B cell (primary cell): ENCODE measurements around the gene NYNRIN. TPM values are rescaled to one million over a fixed set of nuclear protein-coding genes. Genes with fewer than 3 reads are reported as not detected.

Experiments
- ATAC-seq: fragments of 200-7000 bp; cut with Tn5 transposase; one replicate; pipeline ENCODE4 v1.10.0; 2021; ENCODE audit warnings: low read depth, mild to moderate bottlenecking, moderate number of reproducible peaks, moderate library complexity
- CTCF ChIA-PET: fragments of 350-600 bp; sonication (Branson Sonifier 250); formaldehyde crosslinking; loops from one replicate; lab custom pipeline; 2021; ENCODE audit warnings: antibody characterized with exemption, inconsistent platforms; lab: Charles Lee
- POLR2A ChIA-PET: fragments of 350-600 bp; sonication (Branson Sonifier 250); formaldehyde crosslinking; loops from one replicate; lab custom pipeline; 2021; ENCODE audit warnings: antibody characterized with exemption; lab: Charles Lee
- DNase-seq: peaks from one replicate; pipeline ENCODE4 v3.0.0; 2013
- H2AFZ ChIP-seq: 2 replicates; pipeline ENCODE4 v1.6.1; 2012; ENCODE audit warnings: mild to moderate bottlenecking, low read depth, low read length; ENCODE audit not compliant: insufficient read depth, poor library complexity, severe bottlenecking
- H3K27ac ChIP-seq, 2 donors: 1 replicate in 1 of 2; 2 replicates in 1 of 2; pipeline ENCODE4 v1.5.1; 2012 to 2013; ENCODE audit warnings: low read length in 2 of 2, mild to moderate bottlenecking in 2 of 2, moderate library complexity in 1 of 2
- H3K27me3 ChIP-seq, 4 experiments: fragments of 200-600 bp in 1 of 4; sonication (generic) in 1 of 4; replicated peaks in 1 of 4; 1 replicate in 2 of 4; 2 replicates in 2 of 4; pipeline versions ENCODE4 v1.6.1 to v1.7.0; 2013 to 2016; ENCODE audit warnings: low read length in 3 of 4, mild to moderate bottlenecking in 2 of 4, mixed read lengths in 1 of 4, moderate library complexity in 1 of 4; ENCODE audit not compliant: insufficient read depth in 4 of 4, control insufficient read depth in 3 of 4; ENCODE audit errors: control extremely low read depth in 1 of 4
- H3K36me3 ChIP-seq, 2 experiments: replicated peaks in 1 of 2; 1 replicate in 1 of 2; 2 replicates in 1 of 2; pipeline versions ENCODE4 v1.6.1 to v1.7.1; 2013; ENCODE audit warnings: low read length in 1 of 2; ENCODE audit not compliant: insufficient read depth in 2 of 2, control insufficient read depth in 1 of 2; ENCODE audit errors: control extremely low read depth in 1 of 2, extremely low read depth in 1 of 2
- H3K4me1 ChIP-seq, 2 donors: fragments of 200-600 bp in 1 of 2; sonication (generic) in 1 of 2; 1 replicate in 1 of 2; 2 replicates in 1 of 2; pipeline versions ENCODE4 v1.5.1 to v1.6.1; 2013 to 2017; ENCODE audit warnings: low read length in 2 of 2; ENCODE audit not compliant: control insufficient read depth in 2 of 2, insufficient read depth in 2 of 2
- H3K4me2 ChIP-seq: replicated peaks from 2 replicates; pipeline ENCODE3; 2012; ENCODE audit warnings: mild to moderate bottlenecking, low read depth, low read length; ENCODE audit not compliant: poor library complexity, severe bottlenecking
- H3K4me3 ChIP-seq, 5 experiments: fragments of 200-600 bp in 1 of 5; sonication (generic) in 1 of 5; 1 replicate in 3 of 5; 2 replicates in 2 of 5; pipeline versions ENCODE4 v1.5.1 to v1.7.0; 2011 to 2016; ENCODE audit warnings: low read length in 4 of 5, mild to moderate bottlenecking in 4 of 5, low read depth in 2 of 5, control low read depth in 1 of 5, moderate library complexity in 1 of 5; ENCODE audit not compliant: insufficient read depth in 1 of 5; ENCODE audit errors: control extremely low read depth in 1 of 5, extremely low read depth in 1 of 5
- H3K79me2 ChIP-seq: fragments of 200-600 bp; sonication (generic); one replicate; pipeline ENCODE4 v1.6.0; 2016; ENCODE audit warnings: low read length; ENCODE audit not compliant: control insufficient read depth, insufficient read depth
- H3K9ac ChIP-seq: fragments of 200-600 bp; sonication (generic); 2 replicates; pipeline ENCODE4 v1.6.1; 2017; ENCODE audit warnings: mild to moderate bottlenecking, low read length, moderate library complexity
- H3K9me3 ChIP-seq, 3 donors: one replicate each; pipeline versions ENCODE4 v1.6.1 to v1.7.1; 2013; ENCODE audit warnings: low read length in 2 of 3; ENCODE audit not compliant: control insufficient read depth in 2 of 3, insufficient read depth in 1 of 3; ENCODE audit errors: control extremely low read depth in 1 of 3
- H4K20me1 ChIP-seq: 2 replicates; pipeline ENCODE4 v1.6.0; 2012; ENCODE audit warnings: mild to moderate bottlenecking, low read length; ENCODE audit not compliant: insufficient read depth, control insufficient read depth, poor library complexity, severe bottlenecking
- H3K27ac Mint-ChIP-seq: one replicate; pipeline ENCODE4 v1.8.0; 2021; ENCODE audit warnings: mixed read lengths
- H3K27me3 Mint-ChIP-seq: one replicate; pipeline ENCODE4 v1.8.0; 2021; ENCODE audit warnings: mixed read lengths
- H3K4me1 Mint-ChIP-seq: one replicate; pipeline ENCODE4 v1.8.0; 2021; ENCODE audit warnings: mixed read lengths
- H3K4me3 Mint-ChIP-seq: one replicate; pipeline ENCODE4 v1.8.0; 2021; ENCODE audit warnings: mixed read lengths
- H3K9me3 Mint-ChIP-seq: one replicate; pipeline ENCODE4 v1.8.0; 2022; ENCODE audit warnings: mixed read lengths; ENCODE audit not compliant: insufficient read depth
- EZH2 ChIP-seq: IDR thresholded peaks from 2 replicates; pipeline ENCODE4 v1.6.1; 2012; ENCODE audit warnings: borderline replicate concordance, low read depth, mild to moderate bottlenecking, moderate library complexity, low read length; ENCODE audit not compliant: insufficient read depth, poor library complexity, severe bottlenecking
- WGBS: methylation state at CpG from one replicate; pipeline ENCODE4 v1.1.5; 2013; ENCODE audit warnings: missing lambda C conversion rate; ENCODE audit not compliant: insufficient coverage; 5-methylcytosine and 5-hydroxymethylcytosine counted together
- intact Hi-C: fragments of 100-400 bp; cut with micrococcal nuclease; formaldehyde crosslinking; loops from one replicate; pipeline ENCODE4 v1.10.0; 2022
- polyA plus RNA-seq: library from polyadenylated mRNA; depleted of rRNA; stranded (reverse); fragments of >200 nt; gene quantifications from 2 replicates; pipeline ENCODE4 v1.2.3, GENCODE V29; 2012
- total RNA-seq, 2 donors: library from RNA; stranded (reverse); fragments of 120-200 nt in 1 of 2; gene quantifications; 1 replicate in 1 of 2; 2 replicates in 1 of 2; pipeline versions ENCODE4 v1.2.3 to v1.2.4, GENCODE V29; 2013 to 2022
- TF ChIP-seq, protein P1 (sequence below): fragments of 200-600 bp; IDR thresholded peaks from one replicate; pipeline ENCODE4 v1.8.0; 2022; ENCODE audit warnings: antibody characterized with exemption, mild to moderate bottlenecking

Gene NYNRIN
- total and polyA plus RNA-seq, 2 donors (not counting 1 experiment from before 2014, with no cell fraction given): 0.04 to 0.34 TPM

DNA sequence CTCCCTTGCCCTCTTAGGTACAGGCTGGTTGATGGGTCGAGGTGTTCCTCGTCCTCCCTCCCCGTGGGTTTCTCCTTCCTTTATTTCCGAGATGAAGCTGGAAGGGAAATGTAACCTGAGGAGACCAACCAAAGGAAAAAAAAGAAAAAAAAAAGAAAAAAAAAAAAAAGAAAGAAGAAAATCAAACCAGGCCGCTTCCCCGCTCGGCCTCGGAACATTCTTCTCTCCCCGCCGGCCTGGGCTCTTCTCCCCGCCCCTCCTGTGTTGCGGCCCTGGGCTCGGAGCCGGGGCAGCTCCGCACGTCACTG, 32.4 kb upstream of the NYNRIN start:
- H3K4me1 ChIP-seq: peaks cover 30 to 39% of the 10 kb centered on the region in 2 donors
- intact Hi-C loops: loop anchor here (1.0 to 10.0 kb wide), 6 partner anchors 26 to 338 kb away; partner anchors contain the start of genes EMC9 and TINF2
- TF ChIP-seq, protein P1, sequence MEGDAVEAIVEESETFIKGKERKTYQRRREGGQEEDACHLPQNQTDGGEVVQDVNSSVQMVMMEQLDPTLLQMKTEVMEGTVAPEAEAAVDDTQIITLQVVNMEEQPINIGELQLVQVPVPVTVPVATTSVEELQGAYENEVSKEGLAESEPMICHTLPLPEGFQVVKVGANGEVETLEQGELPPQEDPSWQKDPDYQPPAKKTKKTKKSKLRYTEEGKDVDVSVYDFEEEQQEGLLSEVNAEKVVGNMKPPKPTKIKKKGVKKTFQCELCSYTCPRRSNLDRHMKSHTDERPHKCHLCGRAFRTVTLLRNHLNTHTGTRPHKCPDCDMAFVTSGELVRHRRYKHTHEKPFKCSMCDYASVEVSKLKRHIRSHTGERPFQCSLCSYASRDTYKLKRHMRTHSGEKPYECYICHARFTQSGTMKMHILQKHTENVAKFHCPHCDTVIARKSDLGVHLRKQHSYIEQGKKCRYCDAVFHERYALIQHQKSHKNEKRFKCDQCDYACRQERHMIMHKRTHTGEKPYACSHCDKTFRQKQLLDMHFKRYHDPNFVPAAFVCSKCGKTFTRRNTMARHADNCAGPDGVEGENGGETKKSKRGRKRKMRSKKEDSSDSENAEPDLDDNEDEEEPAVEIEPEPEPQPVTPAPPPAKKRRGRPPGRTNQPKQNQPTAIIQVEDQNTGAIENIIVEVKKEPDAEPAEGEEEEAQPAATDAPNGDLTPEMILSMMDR: no peak
- no peak for TF ChIP-seq EZH2
- H3K9me3 Mint-ChIP-seq: no peaks in the 10 kb centered on the region
- peak overlapping the region in 4 of 5 experiments; percentile 52 to 64 (median 60) for H3K4me3 ChIP-seq
- H3K4me3 Mint-ChIP-seq: peak overlapping the region; percentile 92
- DNase-seq (no peak), ATAC-seq (no peak)
- H3K9ac ChIP-seq: peak overlapping the region; percentile 71
- ChIA-PET CTCF (interaction anchor here (0.7 to 2.3 kb wide), 20 partner anchors 10 to 124 kb away, joined by 3 to 148 read pairs (median 6); partner anchors contain the start of genes ADCY4, CBLN3, KHNYN and LTB4R), POLR2A (interaction anchor here (0.7 to 2.2 kb wide), 11 partner anchors 18 to 812 kb away, joined by 3 to 78 read pairs (median 5); partner anchors contain the start of genes AP1G2, CBLN3, KHNYN and NYNRIN)
- peaks cover 0 to 32% (median 6%) of the 10 kb centered on the region in 4 experiments for H3K27me3 ChIP-seq
- peak overlapping the region; percentile 71 for H2AFZ ChIP-seq
- 0% methylated on average over 12 of the region's 16 CpGs for WGBS
- no peaks in the 10 kb centered on the region for H4K20me1 ChIP-seq
- no peaks in the 10 kb centered on the region for H3K9me3 ChIP-seq
- peak overlapping the region; percentile 86 for H3K4me2 ChIP-seq
- peaks cover 14% of the 10 kb centered on the region for H3K27me3 Mint-ChIP-seq
- no peaks in the 10 kb centered on the region for H3K36me3 ChIP-seq
- peaks cover 32% of the 10 kb centered on the region for H3K4me1 Mint-ChIP-seq
- H3K27ac Mint-ChIP-seq: peak overlapping the region; percentile 41
- H3K79me2 ChIP-seq: no peaks in the 10 kb centered on the region
- peak overlapping the region; percentile 59 to 70 for H3K27ac ChIP-seq
